HG02970 (cell line): ENCODE results near the gene CHRNA1.

Experiments used
- ATAC-seq: cut with Tn5 transposase; IDR thresholded peaks from one replicate; pipeline ENCODE4 v1.9.1; 2021; ENCODE audit warnings: mild to moderate bottlenecking, moderate library complexity, moderate number of reproducible peaks; ENCODE audit not compliant: unreplicated experiment, low FRiP score

Gene CHRNA1

GRCh38 chr2:174784316-174784715 is 20.0 kb upstream of the CHRNA1 start:
- ATAC-seq: no peak

DNA sequence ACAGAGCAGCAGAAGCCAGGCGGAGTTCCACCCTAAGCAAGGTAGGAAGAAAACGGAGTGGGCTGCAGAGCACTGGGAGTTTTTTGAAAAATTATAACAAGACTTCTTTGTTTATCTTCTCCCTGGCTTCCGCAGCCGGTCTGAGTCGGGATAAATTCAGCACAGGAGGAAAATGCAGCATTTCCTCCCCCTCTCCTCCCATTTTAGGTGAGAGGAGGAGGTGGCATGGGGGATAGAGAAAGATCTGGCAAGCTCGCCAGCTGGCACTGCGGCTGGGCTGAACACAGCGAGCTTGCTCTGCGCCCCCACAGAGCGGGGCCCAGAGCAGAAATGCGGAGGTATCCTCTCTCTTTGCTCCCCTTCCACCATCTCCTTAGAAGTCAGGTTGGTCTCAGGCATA is 17.7 kb upstream of the CHRNA1 start:
- no peak for ATAC-seq

GRCh38 chr2:174781298-174781697 is 17.0 kb upstream of the CHRNA1 start:
- no peak for ATAC-seq

GRCh38 chr2:174780856-174781255 is 16.6 kb upstream of the CHRNA1 start:
- ATAC-seq: no peak

GRCh38 chr2:174780191-174780840 is 16.0 kb upstream of the CHRNA1 start:
- ATAC-seq: no peak

- no peak for ATAC-seq
These were observed 15.2 kb upstream of the CHRNA1 start for GRCh38 chr2:174779361-174779928.

DNA sequence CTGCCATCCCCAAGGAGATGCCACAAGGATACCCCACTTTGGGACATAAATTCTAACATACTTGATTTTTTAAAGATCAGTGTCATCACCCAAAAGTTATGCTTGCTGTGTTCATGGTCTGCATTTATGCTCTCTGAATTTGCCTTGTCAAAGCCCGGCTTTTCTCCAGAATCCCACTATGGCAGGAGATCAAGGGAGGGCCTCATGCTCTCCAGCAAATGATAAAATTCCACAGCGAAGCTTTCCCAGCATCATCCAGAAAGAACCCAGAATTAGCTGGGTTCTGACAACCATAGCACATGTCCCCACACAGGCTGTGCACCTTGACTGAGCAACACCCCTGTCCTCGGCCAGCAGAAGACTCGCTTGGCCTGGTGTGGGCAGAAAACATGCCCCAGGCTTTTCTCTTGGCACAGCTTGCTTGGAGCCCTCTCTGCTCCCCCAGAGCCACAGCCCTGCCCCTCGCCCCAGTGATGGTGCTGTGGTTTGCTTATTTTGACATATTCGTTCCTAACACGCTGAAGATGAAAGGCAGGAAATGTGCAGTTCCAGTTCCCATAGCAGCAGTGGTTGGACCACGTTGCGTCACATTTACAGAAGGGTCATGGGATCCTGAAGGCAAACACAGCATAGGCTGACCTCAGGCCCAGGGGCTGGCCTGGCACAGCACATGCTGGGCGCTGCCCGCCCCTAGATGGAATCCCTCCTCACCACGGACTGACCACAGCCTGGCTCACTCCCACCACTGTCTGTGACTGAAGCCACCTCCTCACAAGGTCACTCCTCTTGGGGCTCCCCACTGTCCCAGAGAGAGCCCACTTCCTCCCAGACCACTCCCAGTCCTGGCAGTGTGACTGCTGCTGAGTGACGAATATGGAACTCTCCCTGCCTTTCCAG is 14.1 kb upstream of the CHRNA1 start:
- ATAC-seq: no peak

DNA sequence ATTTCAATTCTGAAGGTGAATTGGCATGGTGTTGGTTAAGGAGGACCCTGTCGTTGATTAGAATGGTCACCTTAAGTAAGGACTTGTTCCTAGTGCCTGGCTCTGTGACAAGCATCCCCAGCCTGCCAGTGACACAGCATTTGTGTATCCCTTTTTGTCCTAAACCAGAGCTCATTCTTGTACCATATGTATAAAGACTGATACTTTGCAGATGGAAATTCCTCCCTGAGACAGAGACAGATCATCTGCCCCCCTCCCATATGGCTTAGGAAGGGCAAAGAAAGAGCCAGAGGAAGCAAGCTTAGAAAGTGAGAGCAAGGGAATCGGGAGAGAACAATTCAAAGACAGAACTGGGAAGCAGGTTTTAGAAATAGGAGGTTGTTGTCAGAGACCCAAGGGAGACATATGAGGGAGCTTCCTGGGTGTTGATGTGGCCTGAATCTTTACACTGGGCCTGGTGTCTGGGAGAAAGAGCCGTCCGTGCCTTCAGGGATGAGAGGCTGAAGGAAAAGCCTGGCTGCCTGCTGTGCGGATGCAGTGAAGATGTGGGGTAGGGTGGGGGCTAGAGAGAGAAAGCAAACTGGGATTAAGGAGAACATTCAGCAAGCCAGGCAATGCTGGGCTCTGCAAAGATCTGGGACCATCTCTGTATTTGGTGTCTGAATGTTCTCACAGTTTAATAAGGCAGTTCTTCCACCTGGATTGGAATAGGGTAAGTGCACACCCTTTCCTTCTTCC is 13.2 kb upstream of the CHRNA1 start:
- no peak for ATAC-seq

DNA sequence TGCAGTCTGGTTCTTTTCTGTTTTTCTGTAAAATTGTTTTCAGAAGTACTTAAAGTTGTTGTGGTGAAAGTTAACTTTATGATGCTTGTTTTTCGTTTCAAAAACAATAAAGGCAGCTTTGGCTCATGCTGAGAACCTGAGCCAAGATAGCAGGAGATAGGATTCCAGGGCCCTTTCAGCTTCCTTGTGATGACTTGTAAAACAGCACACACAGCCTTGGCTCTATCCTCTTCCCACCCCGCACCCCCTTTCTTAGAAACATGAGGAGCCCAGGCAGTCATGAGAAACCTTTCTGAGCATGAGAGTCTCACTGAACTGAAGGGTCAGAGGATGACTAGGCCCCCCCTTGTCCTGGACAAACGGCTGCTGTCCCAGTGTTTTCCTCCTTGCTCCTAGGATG is 12.4 kb upstream of the CHRNA1 start:
- no peak for ATAC-seq

DNA sequence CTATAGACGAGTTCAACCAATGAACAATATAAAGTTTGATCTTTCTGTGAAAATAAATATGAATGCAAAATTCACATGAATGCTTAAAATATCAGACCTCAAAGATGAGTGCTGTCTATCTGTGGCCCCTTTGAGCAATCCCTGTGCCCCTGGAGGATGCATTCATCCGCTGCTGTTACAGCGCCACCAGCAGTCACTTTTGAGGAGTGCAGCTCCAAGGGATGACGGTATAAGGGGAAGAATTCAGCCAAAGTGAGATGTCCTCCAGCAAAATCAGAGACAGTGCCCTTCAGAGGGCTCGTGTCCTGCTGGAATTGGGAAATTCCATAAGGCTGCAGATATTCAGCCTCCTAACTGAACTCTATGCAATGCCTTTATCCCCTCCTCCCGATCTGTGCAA is 12.0 kb upstream of the CHRNA1 start:
- ATAC-seq: no peak

DNA sequence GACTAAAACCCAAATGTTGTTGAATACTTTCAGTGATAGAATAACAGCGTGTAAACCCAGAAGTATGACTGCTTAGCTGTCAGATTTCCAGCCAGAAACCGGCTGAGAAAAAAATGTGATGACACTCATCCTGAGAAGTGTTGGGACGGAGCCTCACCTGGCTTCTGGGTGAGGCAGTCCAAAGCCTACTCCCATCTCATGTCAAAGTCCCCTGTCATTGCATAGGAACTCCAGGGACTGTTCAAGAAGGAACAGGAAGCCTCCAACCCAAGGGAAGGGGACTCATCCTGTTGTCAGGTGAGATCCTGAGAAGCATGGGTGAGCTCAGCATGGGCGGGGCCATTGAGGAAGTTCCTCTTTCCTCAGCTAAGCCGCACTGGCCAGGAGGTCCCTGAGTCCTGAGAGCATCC is 11.3 kb upstream of the CHRNA1 start:
- no peak for ATAC-seq

DNA sequence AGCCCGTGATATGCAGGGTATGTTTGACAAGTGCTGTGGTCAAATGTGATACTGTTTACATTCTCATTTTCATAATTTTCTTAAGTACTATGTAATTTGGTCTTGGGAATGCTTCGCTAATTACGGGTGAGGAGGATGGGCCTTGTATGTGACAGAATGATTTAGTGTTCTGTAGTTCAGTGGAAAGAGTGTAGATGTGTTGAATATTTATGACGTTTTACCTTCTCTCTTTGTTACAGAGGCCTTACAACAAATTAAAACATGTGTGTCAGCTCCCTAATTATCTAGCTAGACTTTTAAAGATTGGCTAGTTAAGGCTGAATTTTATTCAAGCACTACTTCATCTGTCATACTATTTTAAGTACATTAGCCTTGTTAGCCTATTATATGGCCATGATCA is 10.6 kb upstream of the CHRNA1 start:
- ATAC-seq: no peak

DNA sequence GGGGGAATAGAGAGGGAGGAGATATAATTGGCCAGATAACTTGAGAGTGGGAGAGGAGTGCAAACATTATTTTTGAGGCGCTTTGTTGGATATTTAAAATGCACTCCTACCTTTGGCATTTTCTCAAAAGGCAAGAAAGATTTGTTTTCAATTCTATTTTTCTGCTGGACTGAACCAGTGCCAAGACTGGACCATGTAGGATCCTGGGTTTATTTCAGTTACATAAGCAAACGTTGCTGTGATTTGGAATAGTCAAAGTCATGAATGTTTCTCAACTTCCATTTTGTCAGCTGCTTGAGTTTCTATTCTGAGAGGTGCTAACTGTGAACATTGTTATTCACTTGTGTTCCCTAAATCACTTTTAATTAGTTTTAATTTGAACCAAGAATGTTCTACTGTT is 8.9 kb upstream of the CHRNA1 start:
- no peak for ATAC-seq

DNA sequence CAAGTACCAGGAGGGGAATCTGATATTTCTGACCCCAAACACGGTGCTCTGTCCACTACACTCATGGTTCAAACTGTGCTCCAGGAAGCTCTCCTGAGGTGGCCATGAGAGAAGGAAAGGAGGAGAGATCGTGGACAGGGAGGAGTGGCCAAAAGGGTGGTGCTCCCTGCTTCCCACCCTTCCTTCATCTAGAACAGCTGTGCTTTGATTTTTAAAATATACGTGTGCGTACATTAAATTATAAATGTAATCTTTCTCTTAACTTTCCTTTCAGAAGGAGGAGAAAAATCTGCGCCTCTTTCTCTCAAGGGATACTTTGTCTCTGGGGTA is 8.2 kb upstream of the CHRNA1 start:
- ATAC-seq: no peak

DNA sequence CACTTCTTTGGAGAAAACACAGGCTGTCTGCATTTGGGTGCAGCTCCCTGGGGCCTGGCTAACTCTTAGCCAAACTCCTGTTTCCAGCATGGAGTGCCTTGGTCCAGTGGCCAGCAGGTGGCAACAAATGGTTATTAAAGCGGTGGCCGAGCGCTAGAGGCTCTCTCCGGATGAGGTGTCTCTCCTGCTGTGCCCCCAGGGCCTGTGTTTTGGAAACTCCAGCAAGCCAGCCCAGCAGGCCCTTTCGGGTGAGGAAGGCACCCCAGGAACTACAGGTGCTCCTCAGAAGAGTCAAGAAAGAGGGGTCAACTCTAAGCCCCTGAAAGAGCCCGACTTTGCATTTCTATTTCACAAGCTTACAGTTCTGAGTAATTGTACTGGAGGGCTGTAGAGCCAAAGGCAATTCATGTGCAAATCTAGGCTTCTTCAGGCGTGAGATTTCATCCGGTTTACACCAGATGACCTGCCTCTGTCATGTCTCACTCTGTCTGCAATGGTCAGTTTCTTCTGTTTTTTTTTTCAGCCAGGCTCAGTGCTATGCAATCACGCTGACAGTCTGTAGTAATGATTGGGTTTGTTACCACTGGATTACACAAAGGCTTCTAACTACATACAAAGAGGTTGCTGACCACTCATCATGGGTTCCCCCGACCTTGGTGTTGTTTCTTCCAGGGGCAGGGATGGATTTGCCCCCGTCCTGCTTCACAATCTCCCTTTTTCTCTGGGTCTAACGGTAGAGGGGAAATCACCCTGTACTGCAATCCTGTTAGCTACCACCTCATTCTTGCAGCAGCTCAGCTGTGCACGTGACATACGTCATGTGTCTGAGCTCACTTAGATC is 7.6 kb upstream of the CHRNA1 start:
- no peak for ATAC-seq

DNA sequence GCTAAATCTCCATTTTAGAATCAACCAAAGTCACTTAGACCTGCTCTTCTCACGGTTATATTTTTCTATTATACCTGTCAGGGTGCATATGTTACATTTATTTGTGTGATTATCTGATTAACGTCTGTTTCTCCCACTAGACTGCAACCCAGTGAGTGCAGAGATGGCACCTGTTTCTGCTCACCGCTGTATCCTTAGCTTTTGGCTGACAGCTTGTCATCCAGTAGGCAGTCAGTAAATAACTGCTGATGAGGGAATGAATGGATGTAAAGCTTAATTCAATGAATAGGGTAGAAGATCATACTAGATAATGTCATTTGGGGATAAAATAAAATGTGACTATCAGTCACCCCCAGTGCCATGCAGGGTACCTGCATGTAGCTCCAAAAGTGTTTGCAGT is 6.9 kb upstream of the CHRNA1 start:
- ATAC-seq: no peak

- ATAC-seq: no peak
These were observed 4.3 kb upstream of the CHRNA1 start for GRCh38 chr2:174768557-174768956.

DNA sequence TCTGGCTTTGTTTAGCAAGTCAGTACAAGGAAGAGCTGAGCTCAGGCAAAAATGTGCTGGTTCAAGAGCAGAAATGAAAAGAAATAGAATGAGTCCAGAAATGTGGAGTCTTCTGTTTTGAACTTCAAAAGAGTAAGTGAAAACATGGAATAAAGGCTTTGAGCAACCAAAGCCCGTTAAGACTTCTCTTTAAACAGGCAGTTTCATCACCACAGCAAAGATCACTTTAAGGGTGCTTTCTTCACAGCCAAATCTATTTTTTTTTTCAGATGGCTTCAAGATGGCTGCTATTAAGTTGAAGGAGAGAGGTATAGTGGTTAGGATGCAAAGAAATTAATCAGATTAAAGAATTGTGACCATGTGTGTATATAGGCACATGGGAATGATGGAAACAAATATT is 2.0 kb upstream of the CHRNA1 start:
- ATAC-seq: no peak

GRCh38 chr2:174765576-174765975 is 1.3 kb upstream of the CHRNA1 start:
- no peak for ATAC-seq

DNA sequence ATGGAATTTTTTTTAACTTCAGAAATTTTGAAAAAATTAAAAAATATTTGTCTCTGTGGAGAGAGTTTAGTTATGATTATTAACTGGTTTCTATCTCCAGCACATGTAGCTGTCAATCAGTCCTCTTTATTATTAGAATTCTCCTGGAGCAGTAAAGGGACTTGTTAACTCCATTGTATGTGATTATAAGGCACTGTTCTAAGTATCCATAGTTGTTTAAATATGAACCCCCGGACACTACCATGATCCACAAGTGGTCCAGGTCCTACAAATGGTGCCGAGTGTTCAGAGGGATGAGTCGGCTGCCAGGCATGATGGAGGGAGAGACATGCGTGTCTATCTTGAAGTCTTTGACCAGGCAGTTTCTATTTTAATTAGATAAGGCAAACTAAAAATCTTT is 492 bp downstream of the CHRNA1 start:
- ATAC-seq: no peak
